Astrocyte of the cerebellum (primary cell): ENCODE results near the gene OR5AS1.
"Not testable (repeated sequence)": the region's sequence is repeated elsewhere in the genome, so short reads cannot be mapped to it uniquely, and the experiment has no call there.

Experiments
- DNase-seq: peaks from one replicate; pipeline ENCODE4 v3.0.0-alpha.2; 2011; ENCODE audit warnings: low read depth
- H3K4me3 ChIP-seq: 2 replicates; pipeline ENCODE4 v1.5.1; 2011; ENCODE audit warnings: mild to moderate bottlenecking, low read depth, low read length, moderate library complexity
- in situ Hi-C: cut with HindIII; loops from 2 replicates; pipeline ENCODE4 v1.10.0; 2017; ENCODE audit warnings: low sequenced_read_pairs
- TF ChIP-seq, protein P1 (sequence below): IDR thresholded peaks from 2 replicates; pipeline ENCODE4 v1.5.1; 2012; ENCODE audit warnings: low read length, low read depth, moderate library complexity, mild to moderate bottlenecking; ENCODE audit errors: missing control alignments

Gene OR5AS1

DNA sequence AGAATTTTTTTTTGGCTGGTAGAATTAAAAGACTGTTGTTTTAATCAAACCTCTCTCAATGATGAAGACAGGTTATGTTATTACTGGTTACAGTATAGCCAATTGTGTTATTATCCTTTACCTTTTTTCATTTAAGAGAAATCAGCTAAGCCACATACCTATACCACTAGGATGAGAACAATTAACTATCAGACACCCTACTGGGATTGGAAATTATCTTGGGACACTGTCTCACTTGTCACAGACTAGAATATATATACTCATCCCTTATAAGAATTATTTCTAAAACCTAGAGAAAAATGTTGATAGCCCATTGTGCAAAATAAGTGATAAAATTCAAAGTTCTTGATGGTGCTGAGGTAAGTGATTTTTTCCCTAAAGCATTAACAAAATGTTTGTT, at the start of gene OR5AS1:
Gene OR5AS1, plus strand, starts transcription at position 301 of the 400 bp plus-strand sequence. CDS start 2,765 bp downstream, outside the sequence.
- no peak for DNase-seq
- TF ChIP-seq, protein P1, sequence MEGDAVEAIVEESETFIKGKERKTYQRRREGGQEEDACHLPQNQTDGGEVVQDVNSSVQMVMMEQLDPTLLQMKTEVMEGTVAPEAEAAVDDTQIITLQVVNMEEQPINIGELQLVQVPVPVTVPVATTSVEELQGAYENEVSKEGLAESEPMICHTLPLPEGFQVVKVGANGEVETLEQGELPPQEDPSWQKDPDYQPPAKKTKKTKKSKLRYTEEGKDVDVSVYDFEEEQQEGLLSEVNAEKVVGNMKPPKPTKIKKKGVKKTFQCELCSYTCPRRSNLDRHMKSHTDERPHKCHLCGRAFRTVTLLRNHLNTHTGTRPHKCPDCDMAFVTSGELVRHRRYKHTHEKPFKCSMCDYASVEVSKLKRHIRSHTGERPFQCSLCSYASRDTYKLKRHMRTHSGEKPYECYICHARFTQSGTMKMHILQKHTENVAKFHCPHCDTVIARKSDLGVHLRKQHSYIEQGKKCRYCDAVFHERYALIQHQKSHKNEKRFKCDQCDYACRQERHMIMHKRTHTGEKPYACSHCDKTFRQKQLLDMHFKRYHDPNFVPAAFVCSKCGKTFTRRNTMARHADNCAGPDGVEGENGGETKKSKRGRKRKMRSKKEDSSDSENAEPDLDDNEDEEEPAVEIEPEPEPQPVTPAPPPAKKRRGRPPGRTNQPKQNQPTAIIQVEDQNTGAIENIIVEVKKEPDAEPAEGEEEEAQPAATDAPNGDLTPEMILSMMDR, result no peak
- no peak within 1 kb of the TSS for H3K4me3 ChIP-seq
- in situ Hi-C loops, result no loop called here

DNA sequence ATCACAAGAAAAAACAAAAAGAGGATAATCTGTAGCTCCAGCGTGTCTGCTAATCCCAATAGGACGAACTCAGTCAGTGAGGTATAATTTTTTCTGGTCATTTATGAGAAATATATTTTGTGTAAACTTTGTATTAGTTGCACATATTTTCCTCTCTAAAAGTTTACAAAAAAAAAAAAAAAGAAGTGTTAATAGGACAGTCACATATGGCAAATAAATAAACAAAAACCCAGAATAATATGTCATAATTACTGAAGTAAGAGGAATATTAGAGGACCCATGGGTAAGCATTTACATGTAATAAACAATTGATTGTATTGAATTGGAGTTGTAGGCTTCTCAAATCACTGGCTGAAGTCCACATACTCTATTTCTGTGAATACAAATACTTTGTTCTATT, 32.9 kb upstream of the OR5AS1 start, which contains the start of gene OR5F1:
Gene OR5F1, minus strand, starts transcription at position 101 of the 400 bp plus-strand sequence. Its CDS starts 0 bp downstream, at position 101.
- TF ChIP-seq, protein P1, result no peak
- in situ Hi-C loops, result no loop called here

DNA sequence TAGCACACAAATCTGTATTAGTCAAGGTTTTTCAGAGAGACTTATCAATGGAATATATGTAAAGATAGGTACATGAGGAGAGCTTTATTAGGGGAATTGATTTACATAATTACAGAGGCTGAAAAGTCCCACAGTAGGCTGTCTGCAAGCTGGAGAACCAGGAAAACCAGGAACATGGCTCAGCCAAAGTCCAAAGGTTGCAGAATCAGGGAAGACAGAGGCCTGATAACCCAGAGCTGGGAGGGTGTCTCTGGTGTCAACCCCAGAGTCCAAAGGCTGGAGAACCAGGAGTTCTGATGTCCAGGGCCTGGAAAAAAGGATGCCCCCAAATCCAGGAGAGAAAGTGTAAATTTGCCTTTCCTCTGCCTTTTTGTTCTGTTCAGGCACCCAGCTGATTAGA, 16.7 kb upstream of the OR5AS1 start:
- TF ChIP-seq, protein P1, result no peak
- in situ Hi-C loops, result no loop called here
- no peak overlapping the region for H3K4me3 ChIP-seq
- no peak for DNase-seq

More for the DNA sequence above, 32.9 kb upstream of the OR5AS1 start, which contains the start of gene OR5F1:
- no peak within 1 kb of the TSS for H3K4me3 ChIP-seq
- DNase-seq, result no peak

DNA sequence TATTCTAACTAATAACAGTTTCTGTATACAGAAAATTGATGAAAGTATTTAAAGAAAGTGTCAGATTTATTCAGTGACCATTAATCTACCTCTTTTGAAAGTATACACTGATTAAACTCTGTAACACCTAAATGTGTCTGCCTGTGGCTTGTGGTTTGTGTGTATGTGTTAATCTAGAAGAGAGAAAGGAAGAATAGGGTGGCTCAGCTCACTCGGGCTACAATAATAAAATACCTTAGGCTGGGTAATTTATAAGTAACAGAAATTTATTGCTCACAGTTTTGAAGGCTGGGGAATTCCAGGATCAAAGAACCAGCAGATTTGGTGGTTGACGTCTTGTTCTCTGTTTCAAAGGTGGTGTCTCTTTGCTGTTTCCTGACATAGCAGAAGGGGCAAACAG, 13.6 kb upstream of the OR5AS1 start:
- in situ Hi-C loops, result no loop called here
- DNase-seq, result no peak
- TF ChIP-seq, protein P1, result no peak
- no peak overlapping the region for H3K4me3 ChIP-seq

DNA sequence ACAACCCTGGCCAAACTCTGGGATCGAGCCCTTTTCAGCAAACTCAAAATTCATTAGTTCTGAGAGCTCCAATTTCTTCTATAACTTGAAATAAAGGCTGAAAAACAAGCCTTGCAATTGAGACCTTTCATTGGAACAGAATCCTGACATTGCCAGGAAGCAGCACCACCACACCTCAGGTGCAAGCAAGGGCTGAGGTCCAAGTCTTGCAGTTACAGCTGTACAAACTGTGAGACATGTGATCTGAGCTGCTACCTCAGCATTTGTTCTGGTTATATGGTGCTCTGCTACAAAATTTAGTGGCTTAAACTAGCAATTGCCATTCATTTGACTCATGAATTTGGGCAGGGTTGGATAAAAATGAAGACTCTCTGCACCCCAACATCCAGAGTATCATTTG, 18.1 kb downstream of the OR5AS1 start:
- no peak overlapping the region for H3K4me3 ChIP-seq
- no peak for DNase-seq
- TF ChIP-seq, protein P1, result no peak
- in situ Hi-C loops, result no loop called here

DNA sequence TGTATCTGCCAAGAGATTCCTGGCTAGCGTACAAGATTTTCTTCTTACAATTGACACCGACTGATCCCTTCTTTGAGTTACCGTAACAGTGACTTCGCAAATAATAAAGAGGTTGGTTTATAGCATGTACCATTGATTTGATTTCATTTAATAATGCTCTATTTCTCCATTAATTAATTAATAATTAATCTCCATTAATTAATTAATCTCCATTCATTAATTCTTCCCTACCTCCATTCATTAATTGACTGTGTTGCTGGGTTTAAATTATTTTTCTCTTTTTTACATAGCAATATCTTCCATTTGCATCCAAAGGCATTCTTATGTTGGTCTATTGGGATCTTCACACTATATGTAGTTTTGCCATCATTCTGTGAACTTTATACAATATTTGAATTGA, 21.0 kb downstream of the OR5AS1 start:
- TF ChIP-seq, protein P1, result no peak
- no peak for DNase-seq
- in situ Hi-C loops, result no loop called here
- no peak overlapping the region for H3K4me3 ChIP-seq

DNA sequence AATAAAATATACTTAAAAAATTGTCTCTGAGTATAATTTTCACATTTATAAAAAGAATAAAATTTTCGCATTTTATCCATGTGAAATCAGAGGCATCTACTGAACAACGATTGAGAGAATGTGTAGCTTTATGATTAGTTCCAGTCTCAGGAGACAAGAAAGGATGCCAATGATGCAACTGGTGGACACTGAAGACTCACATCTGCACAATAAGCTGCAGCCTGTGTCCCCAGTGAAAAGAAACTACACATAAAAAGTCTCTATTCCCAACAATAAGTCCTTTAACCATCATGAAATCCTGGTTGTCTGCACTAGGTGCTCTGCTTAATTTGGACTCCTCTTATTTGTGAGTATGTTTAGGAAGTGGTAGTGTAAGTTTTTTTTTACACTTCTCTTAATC, 22.0 kb downstream of the OR5AS1 start:
- TF ChIP-seq, protein P1, result no peak
- no peak for DNase-seq
- in situ Hi-C loops, result no loop called here
- H3K4me3 ChIP-seq, result no peak overlapping the region

DNA sequence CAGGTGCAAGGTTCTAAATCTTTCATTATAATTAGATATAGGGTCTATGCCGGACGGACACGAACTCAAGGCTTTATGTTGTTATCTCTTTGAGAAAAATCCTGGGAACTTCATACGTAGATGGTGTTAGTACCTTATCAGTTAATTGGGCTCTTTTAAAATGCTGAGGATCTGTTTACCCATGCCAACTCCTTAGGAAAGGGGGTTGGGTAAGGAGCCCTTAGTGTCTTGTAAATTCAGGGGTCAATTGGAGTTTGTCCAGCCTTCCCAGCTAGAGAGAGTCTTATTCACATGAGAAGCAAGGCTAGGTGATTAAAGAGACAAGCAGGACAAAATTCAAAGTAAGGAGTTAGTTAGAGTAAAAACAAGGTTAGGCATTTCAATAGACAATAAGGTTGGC, 28.9 kb downstream of the OR5AS1 start:
- DNase-seq, H3K4me3 ChIP-seq, in situ Hi-C loops: not testable (repeated sequence)

DNA sequence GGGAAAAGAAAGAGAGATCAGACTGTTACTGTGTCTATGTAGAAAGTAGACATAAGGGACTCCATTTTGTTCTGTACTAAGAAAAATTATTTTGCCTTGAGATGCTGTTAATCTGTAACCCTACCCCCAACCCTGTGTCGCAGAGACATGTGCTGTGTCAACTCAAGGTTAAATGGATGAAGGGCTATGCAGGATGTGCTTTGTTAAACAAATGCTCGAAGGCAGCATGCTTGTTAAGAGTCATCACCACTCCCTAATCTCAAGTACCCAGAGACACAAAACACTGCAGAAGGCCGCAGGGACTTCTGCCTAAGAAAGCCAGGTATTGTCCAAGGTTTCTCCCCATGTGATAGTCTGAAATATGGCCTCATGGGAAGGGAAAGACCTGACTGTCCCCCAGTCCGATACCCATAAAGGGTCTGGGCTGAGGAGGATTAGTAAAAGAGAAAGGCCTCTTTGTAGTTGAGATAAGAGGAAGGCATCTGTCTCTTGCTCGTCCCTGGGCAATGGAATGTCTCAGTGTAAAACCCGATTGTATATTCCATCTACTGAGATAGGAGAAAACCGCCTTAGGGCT, 30.3 kb downstream of the OR5AS1 start:
- H3K4me3 ChIP-seq, DNase-seq, in situ Hi-C loops: not testable (repeated sequence)

DNA sequence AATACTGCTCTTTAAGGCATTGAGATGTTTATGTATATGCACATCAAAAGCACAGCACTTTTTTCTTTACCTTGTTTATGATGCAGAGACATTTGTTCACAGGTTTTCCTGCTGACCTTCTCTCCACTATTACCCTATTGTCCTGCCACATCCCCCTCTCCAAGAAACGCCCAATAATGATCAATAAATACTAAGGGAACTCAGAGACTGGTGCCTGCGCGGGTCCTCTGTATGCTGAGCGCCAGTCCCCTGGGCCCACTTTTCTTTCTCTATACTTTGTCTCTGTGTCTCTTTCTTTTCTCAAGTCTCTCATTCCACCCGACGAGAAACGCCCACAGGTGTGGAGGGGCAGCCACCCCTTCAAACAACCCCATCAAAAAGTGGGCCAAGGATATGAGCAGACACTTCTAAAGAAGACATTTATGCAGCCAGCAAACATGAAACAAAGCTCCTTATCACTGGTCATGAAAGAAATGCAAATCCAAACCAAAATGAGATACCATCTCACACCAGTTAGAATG, 30.9 kb downstream of the OR5AS1 start:
- DNase-seq, H3K4me3 ChIP-seq, in situ Hi-C loops: not testable (repeated sequence)
